T follicular helper cell (primary cell): ENCODE results near the gene AMZ1.

ENCODE experiments used
- DNase-seq: peaks from one replicate; pipeline ENCODE4 v3.0.0-alpha.2; 2020; ENCODE audit warnings: low read depth
- total RNA-seq, 2 experiments: gene quantifications; one replicate each; lab custom pipeline; 2026; lab: John Stamatoyannopoulos, UW

The AMZ1 gene, protein sequence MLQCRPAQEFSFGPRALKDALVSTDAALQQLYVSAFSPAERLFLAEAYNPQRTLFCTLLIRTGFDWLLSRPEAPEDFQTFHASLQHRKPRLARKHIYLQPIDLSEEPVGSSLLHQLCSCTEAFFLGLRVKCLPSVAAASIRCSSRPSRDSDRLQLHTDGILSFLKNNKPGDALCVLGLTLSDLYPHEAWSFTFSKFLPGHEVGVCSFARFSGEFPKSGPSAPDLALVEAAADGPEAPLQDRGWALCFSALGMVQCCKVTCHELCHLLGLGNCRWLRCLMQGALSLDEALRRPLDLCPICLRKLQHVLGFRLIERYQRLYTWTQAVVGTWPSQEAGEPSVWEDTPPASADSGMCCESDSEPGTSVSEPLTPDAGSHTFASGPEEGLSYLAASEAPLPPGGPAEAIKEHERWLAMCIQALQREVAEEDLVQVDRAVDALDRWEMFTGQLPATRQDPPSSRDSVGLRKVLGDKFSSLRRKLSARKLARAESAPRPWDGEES
- 0.26 to 0.54 reads per million in 2 experiments for total RNA-seq

DNA sequence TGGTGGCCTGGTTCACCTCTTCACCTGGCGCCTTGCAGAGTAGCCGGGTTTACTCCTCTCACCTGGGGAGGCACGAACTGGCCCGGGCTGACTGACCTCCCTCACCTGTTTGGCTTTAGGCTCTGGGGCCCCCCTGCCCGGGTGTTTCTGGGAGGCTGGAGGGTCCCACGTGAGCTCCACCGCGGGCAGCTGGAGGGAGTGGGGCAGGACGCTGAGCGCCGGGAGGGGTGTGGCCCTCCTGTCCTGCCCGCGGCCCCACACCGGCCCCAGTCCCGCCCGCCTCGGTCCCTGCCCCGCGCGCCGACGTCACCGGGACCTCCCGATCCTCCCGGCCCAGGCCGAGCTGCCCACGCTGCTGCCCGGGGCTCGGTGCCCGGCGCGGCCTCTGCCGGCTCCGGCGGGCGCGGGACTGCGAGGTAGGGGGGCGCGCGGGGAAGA, at the start of gene AMZ1:
AMZ1 (plus strand) TSS at position 322 of the 438 bp plus-strand sequence. CDS start 12,250 bp downstream, outside the sequence.
- no peak for DNase-seq

DNA sequence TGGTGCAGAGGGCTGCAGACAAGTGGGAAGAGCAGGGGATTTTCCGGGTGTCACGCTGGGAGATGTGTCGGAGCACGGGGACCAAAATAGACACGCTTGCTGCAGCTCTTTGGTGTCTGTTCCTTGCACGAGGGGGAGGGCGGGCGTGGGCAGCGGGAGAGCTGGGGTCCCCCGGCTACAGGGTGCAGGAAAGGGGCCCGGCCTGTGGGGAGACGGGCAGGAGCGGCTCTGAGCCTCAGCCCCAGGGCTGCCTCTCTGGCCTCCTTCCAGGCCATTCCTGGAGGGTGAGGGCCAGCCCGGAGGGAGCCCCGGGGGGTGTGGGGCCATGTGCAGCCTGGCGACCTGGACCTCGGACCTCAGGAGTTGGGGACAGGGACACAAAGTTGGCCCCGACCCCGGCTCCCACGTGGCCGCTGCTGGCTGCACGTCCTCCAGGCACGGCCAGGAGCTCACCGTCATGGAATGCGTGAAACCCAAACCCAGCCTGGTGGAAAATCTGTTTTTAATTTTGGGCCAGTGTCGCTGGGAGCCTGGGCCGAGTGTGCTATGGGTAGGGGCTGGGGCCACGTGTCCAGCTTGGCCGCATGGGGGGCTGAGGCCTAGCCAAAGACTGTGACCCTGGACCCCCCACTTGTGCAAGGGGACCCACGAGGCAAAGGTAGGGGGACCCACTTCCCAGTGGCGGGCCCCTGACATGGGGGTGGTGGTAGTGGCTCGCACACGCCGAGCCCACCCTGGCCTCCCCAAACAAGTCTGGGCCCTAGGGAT, 49.6 kb upstream of the AMZ1 start:
- DNase-seq = no peak

DNA sequence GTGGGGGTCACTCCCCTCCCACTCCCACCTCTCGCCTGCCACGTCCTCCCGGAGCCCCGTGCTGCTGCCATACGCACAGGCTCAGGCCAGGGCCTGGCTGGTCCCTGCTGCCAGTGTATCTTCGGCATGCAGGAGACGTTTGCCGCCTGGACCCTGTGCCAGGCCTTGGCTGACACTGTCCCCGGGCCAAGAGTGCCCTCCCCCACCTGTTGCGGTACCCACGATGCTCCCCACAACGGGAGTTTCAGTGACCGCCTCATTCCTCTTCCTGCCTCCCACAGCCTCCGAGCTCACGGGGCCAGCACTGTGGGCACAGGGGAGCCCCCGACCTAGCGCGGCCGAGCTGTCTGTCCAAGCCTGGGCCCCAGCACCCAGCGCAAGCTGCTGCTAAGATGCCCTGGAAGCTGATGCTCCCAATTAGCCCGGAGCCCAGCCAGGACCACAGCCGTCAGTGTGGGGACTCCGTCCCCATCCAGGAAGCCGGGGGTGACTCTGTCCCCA, 48.8 kb upstream of the AMZ1 start:
- no peak for DNase-seq

DNA sequence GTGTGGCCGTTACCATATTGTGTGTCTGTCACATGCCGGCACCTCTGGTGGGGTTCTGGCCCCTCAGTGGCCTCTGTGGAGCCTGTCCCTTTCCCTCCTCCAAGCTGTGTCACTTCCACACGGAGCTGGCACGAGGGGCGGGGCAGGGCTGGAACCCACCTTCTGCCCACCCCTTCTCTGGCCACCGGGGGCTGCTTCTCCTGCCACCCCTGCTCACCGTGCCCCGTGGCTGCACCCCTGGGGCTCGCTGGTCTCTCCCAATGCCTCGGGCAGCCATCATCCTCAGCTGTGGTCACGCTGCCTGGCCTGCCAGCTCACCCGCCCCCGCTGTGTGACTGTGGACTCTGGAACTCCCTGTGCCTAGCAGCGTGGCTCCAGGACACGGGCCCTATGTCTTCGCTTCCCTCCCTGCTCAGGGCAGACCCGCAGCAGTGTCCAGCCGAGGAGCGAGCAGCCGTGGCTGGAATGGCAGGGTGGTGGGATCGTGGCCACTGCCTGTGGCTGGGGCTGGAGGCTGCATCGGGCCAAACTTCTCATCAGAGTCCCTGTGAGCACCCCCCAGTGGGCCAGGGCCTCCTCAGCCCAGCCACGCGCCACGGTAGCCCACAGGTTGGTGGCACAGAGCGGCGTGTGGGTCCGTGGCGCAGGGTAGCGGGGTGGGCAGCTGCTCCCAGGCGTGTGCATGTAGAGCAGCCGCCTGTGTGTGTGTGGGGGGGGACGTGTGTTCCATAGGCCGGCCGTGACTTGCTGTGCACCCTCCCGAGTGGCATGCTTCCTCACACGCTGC, 48.1 kb upstream of the AMZ1 start:
- DNase-seq = no peak

DNA sequence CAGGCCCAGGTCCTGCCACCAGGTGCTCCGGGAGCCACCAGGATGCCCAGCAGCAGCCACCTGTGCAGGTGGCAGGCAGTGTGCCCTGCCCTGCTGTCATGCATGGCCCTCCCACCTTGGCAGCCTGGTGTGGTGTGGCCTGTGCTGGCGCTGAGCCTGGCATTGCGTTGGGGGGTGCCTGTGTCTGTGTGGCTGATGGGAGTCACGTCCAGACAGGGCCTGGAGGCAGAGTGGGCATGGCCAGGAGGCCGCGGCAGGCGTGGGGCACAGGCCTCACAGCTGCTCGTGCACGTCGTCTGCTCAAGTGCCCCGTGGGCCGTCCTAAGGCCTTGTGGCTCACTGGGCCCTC, 47.5 kb upstream of the AMZ1 start:
- no peak for DNase-seq

DNA sequence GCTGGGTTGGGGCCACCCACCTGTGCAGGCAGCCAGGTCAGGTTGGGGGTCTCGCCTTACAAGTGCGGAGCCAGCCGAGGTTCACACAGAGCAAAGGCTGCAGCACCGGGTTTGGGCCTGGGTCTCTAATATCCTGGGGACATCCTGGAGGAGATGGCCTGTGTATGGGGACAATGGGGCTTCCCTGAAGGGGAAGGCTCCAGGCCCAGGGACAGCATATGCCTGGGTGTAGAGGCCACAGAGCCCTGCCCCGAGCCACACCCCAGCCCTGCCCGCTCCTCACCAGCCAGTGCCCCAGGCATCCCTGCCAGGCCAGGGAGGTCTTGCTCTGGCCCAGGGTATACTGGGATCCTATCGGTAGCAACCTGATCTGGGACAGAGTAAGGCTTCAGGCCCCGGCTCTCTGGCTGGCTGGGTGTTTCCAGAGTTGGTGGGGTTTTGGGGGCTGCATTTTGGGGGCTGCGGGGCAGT, 47.1 kb upstream of the AMZ1 start:
- DNase-seq = no peak

DNA sequence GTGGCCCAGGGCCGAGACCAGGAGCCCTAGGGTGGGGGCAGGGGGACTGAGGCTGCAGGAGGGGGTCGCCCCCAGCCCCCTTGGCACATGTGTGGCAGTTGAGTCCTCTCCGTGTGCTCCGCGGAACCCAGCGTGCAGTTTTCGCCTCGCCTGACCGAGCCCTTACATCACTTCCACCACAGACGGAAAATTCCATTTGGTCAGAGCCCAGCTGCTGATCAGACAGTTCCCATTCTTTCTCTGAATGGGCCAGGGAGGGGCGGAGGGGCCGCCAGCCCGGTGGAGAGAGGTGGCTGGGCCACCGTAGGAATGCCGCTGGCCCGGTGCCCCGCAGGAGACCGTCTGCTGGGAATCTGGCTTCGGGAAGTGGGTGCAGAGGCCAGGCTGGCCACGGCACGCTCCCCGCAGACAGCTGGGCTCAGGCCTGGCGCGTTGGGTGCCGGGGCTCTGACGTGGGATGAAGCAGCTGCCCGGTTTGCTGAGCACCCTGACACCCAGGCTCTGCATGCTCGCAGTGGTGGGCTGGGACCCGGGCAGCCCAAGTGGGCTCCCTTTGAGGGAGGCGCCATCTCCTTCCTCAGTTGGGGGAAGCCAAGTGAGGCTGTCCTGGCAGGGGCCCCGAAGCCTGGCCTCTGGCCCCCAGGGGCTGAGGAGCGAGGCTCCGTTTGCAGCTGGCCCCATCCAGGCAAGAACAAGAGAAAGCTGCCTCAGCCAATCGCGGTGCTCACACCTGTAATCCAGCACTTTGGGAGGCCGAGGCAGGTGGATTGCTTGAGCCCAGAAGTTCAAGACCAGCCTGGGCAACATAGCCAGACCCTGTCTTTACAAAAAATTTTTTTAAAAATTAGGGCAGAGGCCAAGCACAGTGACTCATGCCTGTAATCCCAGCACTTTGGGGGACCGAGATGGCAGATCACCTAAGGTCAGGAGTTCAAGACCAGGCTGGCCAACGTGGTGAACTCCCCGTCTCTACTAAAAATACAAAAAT, 46.3 kb upstream of the AMZ1 start:
- DNase-seq = no peak

DNA sequence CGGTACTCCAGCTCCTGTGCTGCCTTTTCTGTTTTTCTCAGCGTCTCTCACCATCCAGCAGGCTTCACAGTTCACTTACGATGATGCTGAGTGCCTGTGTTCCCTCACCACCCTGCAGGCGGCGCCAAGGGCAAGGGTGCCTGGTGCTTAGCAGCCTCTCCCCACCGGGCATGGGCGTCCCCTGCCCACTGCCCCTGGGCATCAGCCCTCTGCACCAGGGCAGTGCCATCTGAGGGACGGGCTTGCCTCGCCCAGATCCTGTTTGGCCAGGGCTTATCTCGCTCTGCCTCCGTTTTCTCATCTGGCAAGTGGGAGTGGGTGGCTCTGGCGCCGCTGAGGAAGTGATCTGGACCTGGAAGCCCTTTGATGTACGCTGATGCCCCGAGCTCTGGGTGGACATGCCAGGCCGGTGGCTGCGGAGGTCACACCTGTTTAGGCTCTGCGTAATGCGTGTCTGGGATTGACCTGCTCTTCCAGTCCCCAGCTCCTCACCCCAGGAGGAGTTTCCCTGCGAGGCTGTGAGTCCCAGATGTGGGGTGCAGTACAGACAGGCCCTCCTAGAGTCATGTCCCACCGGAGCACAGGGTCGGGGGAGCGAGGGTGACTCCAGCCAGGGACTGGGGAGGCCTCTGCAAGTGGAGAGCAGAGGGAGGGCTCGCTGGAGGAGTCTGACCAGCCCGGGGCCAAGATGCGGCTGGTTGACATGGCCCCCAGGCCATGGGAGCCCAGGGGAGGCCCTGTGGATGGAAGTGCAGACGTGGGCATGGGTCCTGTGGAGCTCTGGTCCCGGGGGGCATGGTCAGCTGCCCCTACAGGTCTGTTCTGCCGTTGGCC, 44.4 kb upstream of the AMZ1 start:
- no peak for DNase-seq

DNA sequence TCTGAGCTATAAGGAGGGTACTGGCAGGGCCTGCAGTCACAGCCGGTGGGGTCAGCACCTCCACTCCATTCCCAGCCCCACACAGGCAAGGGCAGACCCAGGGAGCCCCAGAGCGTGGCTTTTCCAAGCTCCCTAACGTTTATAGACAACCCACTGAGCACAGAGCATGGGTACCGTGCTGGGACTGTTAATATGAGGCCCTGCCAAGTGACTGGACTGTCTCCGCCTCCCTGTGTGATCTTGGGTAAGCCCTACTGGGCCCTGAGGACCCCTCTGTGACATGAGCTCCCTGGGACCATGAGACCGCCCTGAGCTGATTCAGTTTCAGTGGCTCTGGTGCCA, 43.8 kb upstream of the AMZ1 start:
- DNase-seq = no peak

DNA sequence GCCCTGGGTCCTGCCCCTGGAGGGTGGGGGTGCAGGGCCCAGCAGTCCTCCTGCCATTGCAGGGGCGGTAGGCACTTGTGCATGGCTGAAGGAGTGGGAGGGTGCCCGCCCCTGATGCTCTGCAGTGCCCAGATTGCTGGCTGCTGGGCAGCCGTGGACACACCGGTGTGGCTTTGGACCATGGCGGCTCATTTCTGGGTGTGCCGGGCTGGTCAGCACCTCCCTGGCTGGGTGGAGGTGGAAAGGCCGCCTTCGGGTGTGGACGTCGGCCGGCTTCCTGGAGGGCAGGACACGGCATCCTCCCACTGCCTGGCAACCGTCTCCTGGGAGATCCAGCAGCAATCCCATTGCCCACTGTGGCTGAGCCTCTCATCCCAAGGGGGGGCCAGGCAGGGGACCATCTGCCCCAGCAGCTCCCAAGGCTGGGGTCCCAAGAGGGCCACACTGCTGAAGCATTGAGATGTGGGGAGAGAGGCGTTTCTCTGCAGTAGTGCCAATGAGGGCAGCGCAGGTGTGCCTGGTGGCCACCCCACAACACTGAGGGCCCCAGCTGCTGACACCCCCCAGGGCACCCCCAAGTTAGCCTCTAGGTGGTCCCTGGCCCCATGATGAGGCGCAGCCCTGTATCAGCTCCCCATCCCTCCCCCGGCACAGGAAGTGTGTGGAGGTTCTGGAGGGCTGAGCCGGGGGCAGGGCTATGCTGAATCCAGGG, 43.3 kb upstream of the AMZ1 start:
- DNase-seq = no peak

DNA sequence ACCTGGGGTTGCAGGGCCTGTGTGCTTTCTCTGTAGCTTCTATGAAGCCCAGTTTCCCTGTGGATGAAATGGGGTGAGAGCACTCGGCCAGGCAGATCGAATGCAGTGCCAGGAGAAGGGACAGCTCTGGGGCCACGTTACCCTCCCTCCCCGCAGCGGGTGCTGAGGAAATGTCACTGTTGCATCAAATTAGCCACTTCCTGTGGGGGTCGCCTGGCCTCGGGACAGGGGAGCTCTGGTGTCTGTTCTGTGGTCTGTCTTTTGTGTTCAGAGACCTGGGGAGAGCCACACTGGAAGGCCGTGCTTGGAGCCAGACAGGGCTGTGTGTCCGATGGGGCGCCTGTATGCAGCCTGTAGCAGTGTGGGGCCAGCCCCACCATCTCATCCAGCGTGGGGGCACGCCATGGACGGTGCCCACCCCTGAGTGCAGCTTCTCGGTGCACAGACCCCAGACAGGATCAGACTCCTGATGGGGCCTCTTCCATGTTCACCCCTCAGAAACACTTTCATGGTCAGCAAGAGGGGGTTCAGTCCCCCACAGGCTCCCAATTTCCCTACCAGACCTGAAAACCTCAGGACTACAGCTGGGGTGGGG, 42.6 kb upstream of the AMZ1 start:
- DNase-seq = no peak

DNA sequence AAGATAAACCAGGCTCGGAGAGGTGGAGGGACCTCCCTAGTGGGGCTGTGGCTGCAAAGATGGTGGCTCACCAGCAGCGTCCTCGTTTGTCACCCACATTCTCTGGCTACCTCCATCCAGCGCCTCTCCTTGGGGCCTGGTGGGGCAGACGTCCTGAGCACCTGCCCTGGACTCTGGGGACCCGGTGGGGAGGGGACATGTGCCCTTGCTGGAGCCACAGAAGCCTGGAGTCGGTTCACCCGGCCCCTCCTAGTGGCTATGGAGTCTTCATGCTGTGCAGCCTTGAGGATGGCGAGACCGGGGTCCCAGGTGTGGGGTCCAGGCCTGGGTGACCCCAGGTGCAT, 41.7 kb upstream of the AMZ1 start:
- no peak for DNase-seq

DNA sequence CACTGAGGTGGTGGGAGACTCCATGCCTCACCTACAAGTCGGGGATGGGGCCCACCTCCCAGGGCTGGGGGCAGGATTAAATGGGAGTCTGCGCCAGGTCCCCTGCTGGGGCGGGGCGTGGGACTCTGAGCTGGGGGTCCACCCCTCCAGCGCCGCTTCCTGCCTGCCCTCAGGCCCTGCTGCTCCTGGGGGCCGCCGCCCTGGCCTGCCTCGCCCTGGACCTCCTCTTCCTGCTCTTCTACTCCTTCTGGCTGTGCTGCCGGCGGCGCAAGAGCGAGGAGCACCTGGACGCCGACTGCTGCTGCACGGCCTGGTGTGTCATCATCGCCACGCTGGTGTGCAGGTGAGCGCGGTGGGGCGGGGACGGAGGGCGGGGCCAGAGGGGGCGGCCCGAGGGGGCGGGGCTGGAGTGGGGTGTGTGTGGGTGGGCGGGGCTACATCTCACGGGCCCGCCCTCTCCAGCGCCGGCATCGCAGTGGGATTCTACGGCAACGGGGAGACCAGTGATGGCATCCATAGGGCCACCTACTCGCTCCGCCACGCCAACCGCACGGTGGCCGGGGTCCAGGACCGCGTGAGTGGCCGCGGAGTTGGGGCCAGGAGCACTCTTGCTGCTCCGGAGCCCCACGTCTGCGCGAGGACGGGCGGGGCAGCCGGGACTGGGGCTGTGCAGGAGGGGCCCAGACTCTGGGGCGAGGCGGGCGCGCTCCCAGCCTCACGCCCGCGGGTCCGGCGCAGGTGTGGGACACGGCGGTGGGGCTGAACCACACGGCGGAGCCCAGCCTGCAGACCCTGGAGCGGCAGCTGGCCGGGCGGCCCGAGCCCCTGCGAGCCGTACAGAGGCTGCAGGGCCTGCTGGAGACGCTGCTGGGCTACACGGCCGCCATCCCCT, 41.1 kb upstream of the AMZ1 start:
- DNase-seq = no peak

DNA sequence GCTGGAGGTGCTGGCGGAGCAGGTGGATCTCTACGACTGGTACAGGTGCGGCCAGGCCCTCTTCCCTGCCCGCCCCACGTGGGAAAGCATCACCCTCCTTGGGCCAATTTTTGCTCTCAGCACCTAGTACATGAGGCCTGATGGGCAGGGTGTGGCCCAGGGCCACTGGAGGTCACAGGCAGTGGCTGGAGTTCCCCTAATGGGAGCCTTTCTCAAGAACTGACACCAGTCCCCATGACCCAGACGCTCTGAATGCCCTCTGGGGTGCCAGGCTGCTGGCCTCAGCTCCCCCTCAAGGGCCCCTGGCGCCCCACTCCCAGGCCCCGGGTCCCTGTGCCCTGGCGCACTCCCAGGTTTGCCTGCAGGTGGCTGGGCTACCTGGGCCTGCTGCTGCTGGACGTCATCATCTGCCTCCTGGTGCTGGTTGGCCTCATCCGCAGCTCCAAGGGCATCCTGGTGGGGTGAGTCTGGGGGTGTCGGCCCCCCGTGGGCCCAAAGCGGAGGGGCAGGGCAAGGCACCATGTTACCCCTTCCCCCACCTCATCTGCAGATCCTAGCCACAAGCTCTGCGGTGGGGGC, 40.3 kb upstream of the AMZ1 start:
- DNase-seq = no peak

DNA sequence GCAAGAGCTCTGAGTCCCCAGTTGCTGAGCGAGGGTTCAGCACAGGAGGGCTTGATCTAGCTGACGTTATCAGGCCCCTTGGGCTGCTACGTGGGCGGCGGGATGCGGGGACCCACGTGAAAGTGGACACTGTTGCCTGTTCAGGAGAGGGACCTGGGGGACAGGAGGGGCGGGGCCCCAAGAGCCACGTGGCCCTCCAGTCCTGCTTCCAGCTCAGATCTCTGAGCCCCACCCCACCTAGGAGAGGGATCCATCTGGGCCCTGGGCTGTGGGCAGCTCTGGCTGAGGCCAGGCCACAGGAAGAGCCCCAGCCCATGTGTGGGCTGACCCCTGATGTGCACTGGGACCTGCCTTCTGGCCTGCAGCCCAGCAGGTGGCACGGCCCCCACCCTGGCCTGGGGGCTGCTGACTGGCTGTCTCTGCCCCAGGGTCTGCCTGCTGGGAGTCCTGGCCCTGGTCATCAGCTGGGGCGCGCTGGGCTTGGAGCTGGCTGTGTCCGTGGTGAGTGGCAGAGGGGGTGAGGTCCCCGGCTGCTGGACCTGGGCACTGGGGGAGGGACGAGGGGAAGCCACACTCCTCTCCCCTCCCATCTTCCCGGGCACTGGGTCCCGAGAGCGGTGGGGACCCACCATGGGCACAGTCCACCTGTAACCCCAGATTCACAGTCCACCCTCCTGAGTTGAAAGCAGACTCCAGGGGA, 38.7 kb upstream of the AMZ1 start:
- DNase-seq = no peak

DNA sequence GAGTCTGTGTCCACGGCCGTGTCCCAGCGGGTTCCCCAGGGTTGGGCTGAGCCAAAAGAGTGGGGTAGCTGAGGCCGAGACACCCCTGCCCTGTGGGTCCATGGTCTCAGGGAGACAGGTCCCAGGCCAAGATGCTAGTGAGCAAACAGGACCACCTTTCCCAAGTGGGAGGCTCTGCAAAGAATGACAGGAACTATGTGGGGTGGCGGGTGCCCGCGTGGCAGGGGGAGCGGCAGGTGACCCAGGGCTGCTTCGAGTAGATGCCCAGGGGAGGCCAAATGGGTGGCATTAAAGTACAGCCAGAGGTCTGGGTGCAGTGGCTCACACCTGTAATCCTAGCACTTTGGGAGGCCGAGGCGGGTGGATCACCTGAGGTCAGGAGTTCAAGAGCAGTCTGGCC, 38.0 kb upstream of the AMZ1 start:
- no peak for DNase-seq

DNA sequence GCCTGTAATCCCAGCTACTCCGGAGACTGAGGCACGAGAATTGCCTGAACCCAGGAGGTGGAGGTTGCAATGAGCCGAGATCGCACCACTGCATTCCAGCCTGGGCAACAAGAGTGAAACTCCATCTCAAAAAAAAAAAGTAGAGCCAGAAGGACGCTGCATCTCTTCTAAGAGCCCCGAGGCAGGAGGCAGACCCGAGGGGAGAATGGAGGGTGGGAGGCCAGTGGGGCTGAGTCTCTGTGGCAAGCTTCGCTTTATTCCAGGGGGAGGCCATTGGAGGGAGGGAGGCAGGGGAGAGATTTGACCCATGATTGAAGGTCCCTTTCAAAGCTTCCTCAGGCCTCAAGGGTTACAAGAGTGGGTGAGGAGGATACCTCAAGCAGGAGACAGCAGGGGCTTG, 37.6 kb upstream of the AMZ1 start:
- no peak for DNase-seq
